HL-60 (cell line): ENCODE data around the gene CD8B2.

Experiments used
- REST ChIP-seq: IDR thresholded peaks from 2 replicates; pipeline ENCODE4 v1.6.1; 2012; ENCODE audit warnings: low read depth; ENCODE audit not compliant: insufficient replicate concordance
- TF ChIP-seq, protein P1 (sequence below): IDR thresholded peaks from one replicate; pipeline ENCODE4 v1.5.1; 2011; ENCODE audit warnings: low read length, control low read depth, inconsistent platforms; ENCODE audit not compliant: insufficient read depth

- TF ChIP-seq, protein P1, sequence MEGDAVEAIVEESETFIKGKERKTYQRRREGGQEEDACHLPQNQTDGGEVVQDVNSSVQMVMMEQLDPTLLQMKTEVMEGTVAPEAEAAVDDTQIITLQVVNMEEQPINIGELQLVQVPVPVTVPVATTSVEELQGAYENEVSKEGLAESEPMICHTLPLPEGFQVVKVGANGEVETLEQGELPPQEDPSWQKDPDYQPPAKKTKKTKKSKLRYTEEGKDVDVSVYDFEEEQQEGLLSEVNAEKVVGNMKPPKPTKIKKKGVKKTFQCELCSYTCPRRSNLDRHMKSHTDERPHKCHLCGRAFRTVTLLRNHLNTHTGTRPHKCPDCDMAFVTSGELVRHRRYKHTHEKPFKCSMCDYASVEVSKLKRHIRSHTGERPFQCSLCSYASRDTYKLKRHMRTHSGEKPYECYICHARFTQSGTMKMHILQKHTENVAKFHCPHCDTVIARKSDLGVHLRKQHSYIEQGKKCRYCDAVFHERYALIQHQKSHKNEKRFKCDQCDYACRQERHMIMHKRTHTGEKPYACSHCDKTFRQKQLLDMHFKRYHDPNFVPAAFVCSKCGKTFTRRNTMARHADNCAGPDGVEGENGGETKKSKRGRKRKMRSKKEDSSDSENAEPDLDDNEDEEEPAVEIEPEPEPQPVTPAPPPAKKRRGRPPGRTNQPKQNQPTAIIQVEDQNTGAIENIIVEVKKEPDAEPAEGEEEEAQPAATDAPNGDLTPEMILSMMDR = no peak
- no peak for TF ChIP-seq REST
These were observed 43.7 kb downstream of the CD8B2 start for GRCh38 chr2:106530866-106531265.
